Measurements from ENCODE around the gene GPR37L1.
"Not testable (repeated sequence)": the region's sequence is repeated elsewhere in the genome, so short reads cannot be mapped to it uniquely, and the experiment has no call there.

The GPR37L1 gene

DNA sequence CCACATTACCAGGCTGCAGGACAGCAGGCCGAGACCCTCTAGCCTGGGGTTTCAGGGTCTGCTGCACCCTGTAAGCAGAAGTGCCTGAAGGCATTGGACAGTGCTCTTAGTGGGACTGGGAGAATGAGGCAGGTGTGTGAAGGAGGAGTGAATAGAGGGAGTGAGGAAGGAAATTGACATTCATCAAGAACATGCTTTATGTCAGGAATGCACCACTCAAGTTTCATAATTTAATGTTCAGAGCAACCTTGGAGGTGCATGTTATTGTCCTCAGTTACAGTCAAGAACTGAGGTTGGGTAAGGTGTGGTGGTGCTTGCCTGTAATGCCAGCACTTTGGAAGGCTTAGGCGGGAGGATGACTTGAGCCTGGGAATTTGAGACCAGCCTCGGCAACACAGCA is 11.7 kb upstream of the GPR37L1 start:
- no peak for DNase-seq (ENCODE audit: low spot score)

DNA sequence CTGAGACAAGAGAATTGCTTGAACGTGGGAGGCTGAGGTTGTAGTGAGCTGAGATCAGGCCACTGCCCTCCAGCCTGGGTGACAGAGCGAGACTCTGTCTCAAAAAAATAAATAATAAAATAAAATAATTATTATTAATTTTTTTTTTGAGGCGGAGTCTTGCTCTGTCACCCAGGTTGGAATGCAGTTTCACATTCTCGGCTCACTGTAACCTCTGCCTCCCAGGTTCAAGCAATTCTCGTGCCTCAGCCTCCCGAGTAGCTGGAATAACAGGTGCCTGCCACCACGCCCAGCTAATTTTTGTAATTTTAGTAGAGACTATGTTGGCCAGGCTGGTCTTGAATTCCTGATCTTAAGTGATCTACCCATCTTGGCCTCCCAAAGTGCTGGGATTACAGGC is 11.1 kb upstream of the GPR37L1 start:
- not testable (repeated sequence) for DNase-seq (ENCODE audit: low spot score)

DNA sequence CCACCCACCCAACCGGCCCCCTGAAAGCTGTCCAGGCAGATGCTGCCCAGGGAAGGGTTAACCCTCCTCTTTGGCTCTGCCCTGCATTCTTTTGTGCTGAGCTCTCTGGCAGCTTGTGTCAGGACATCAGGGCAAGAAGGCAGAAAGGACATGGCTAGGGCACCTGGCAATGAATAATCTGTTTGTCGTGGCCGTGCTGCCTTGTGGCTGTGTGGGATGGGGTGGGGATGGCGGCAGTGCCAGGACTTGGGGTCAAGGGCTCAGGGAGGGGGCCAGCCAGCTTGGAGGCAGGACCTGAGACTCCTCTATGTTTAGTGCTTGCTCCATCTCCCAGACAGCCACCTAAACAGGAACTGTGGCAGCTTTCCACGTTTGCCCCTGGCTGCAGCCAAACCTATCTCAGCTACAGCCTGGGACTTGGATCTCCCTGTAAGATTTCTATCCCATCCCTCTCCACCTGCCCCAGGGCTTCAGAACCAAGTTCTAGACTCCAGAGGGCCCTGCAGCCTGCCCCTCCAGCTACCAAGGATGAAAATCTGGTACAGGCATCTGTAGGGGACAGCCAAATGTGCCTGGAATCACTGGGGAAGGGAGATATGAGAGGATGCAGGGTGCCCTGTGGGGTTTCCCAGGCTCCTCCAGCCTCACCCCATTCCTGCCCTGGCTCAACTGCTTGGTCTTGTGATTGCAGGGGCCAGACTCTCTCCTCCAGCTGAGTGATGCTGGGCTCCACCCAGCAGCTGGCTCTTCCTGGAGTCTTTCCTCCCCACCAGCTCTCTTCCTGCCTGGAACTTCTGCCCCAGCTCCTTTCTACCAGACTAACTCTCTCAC is 9.6 kb upstream of the GPR37L1 start:
- peak; percentile 62 for DNase-seq (ENCODE audit: low spot score)

- DNase-seq (ENCODE audit: low spot score), result peak; percentile 95
Observed at GRCh38 chr1:202113690-202114300, 8.9 kb upstream of the GPR37L1 start.

DNA sequence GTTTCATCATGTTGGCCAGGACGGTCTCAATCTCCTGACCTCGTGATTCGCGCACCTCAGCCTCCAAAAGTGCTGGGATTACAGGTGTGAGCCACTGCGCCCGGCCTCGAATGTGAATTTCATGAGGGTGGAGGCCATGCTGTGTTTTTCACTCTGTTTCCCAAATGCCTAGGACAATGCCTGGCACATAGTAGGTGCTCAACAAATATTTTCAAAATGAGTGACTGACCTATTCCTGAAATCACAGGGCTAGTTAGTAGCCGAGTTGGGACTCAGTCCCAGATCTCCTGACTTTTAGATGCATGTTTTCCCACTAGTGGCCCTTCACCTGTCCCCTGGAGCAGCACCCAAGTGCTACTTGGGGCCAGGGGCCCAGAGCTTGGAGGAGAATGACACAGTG is 6.4 kb upstream of the GPR37L1 start:
- no peak for DNase-seq (ENCODE audit: low spot score)

DNA sequence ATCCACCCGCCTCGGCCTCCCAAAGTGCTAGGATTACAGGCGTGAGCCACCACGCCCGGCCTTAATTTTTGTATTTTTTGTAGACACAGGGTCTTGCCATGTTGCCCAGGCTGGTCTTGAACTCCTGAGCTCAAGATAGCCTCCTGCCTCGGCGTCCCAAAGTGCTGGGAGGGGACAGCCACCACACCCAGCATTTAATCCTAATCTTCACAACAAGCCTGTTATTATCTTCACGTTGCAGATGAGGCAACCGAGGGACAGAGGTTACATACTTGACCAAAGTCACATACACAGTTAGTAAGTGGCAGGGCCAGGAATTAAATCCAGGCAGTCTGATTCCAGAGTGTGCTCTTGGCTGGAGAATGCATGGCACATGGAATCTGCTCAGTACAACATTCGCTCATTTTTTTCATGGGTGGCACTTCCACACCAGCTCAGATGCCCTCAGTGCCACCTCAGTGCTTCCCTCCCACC is 4.8 kb upstream of the GPR37L1 start:
- DNase-seq (ENCODE audit: low spot score), result no peak

- no peak for DNase-seq (ENCODE audit: low spot score)
Observed at GRCh38 chr1:202121006-202121405, 1.7 kb upstream of the GPR37L1 start.

DNA sequence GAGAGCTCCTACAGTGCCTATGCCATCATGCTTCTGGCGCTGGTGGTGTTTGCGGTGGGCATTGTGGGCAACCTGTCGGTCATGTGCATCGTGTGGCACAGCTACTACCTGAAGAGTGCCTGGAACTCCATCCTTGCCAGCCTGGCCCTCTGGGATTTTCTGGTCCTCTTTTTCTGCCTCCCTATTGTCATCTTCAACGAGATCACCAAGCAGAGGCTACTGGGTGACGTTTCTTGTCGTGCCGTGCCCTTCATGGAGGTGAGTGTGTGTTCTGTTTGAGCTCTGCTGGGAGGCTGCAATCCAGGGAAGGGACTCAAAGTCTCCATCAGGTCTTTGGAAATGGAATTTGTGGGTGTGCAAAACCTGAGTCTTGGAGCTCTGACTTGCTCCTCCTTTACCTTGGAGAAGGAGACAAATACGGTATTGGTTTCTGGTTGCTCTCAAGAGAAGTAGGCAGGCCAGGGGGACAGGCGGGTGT is 658 bp downstream of the GPR37L1 start:
- DNase-seq (ENCODE audit: low spot score), result no peak

- DNase-seq (ENCODE audit: low spot score), result no peak
Observed at GRCh38 chr1:202124142-202124541, 1.4 kb downstream of the GPR37L1 start.

- DNase-seq (ENCODE audit: low spot score), result no peak
Observed at GRCh38 chr1:202125611-202126010, 2.9 kb downstream of the GPR37L1 start.

DNA sequence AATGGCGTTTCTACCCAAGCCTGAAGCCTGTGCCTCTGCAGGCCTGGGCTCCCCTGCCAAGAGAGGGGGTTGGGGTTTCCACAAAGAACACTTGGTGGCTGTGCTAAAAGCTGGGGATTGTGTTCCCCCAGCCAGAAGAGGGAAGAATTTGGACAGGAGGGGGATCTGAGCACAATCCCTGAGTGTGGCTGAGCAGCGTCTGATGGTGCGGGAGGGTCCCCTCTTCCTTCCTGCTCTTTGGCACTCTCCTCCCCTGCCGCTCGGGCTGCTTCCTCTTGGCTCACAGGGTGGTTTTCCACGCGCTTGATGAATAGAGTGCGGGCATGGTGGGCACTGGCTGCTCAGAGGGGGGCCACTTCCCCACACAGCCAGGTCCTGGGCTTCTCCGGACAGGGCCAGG is 3.7 kb downstream of the GPR37L1 start:
- no peak for DNase-seq (ENCODE audit: low spot score)

GRCh38 chr1:202127061-202127460 is 4.3 kb downstream of the GPR37L1 start:
- no peak for DNase-seq (ENCODE audit: low spot score)

DNA sequence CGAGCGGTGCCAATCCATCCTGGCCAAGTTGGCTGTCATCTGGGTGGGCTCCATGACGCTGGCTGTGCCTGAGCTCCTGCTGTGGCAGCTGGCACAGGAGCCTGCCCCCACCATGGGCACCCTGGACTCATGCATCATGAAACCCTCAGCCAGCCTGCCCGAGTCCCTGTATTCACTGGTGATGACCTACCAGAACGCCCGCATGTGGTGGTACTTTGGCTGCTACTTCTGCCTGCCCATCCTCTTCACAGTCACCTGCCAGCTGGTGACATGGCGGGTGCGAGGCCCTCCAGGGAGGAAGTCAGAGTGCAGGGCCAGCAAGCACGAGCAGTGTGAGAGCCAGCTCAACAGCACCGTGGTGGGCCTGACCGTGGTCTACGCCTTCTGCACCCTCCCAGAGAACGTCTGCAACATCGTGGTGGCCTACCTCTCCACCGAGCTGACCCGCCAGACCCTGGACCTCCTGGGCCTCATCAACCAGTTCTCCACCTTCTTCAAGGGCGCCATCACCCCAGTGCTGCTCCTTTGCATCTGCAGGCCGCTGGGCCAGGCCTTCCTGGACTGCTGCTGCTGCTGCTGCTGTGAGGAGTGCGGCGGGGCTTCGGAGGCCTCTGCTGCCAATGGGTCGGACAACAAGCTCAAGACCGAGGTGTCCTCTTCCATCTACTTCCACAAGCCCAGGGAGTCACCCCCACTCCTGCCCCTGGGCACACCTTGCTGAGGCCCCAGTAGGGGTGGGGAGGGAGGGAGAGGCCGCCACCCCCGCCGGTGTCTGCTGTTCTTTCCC is 5.3 kb downstream of the GPR37L1 start:
- no peak for DNase-seq (ENCODE audit: low spot score)

GRCh38 chr1:202129453-202130296 is 7.0 kb downstream of the GPR37L1 start:
- no peak for DNase-seq (ENCODE audit: low spot score)

GRCh38 chr1:202130297-202130721 is 7.6 kb downstream of the GPR37L1 start:
- DNase-seq (ENCODE audit: low spot score), result no peak

DNA sequence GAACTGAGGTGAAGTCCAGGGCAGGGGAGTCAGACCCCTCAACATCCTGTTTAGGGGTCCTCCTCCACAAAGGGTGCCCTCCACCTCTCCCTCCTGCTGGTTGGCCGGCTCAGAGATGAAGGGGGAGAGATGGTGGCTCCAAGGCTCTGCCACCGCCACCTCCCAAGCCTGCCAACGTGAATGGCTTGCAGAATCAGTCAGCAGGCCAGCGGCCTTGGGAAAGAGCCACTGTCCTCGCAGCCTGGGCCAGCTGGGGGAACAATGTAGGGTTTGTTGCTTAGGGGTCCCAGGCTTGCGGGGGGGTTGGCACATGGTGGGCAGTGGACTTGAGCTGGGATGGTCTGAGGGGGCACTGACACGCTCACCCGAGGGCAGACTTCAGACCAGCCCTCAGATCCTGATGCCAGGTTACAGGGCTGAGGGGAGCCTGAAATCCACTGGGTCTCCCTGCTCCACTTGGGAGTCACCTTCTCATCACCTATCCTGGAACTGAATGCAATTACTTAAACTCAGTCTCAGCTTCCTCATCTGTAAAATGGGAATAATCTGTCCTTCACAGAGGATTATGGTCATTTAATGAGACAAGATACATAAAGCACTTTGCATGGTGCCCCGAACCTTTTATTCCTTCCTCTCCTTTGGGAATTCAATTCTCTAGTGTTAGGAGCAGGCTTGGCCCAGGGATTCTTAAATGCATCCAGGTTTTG is 8.3 kb downstream of the GPR37L1 start:
- DNase-seq (ENCODE audit: low spot score), result no peak

GRCh38 chr1:202131956-202132821 is 9.5 kb downstream of the GPR37L1 start:
- DNase-seq (ENCODE audit: low spot score), result no peak

DNA sequence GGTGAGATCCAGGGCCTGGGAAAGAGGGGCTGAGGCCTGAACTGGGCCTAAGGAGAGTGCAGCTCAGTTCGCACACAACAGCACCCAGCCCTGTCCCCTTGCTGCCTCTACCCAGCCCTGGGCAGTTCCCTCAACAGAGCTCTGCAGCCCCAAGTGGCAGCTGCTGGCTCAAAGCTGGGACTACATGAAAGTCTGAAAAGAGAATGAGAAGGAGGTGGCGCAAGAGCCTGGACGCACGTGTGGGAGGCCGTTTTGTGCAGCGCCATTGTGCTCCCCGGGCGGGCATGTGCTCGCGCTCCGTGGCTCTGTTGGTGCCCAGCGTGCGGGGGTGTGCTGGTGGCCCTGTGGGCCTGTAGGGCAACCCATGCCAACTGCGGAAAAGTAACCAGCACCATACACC is 10.3 kb downstream of the GPR37L1 start:
- DNase-seq (ENCODE audit: low spot score), result no peak

GRCh38 chr1:202133496-202133895 is 10.8 kb downstream of the GPR37L1 start:
- no peak for DNase-seq (ENCODE audit: low spot score)

GRCh38 chr1:202133989-202134388 is 11.3 kb downstream of the GPR37L1 start:
- DNase-seq (ENCODE audit: low spot score), result no peak
